ENCODE data around the gene DCUN1D3.

Gene DCUN1D3

DNA sequence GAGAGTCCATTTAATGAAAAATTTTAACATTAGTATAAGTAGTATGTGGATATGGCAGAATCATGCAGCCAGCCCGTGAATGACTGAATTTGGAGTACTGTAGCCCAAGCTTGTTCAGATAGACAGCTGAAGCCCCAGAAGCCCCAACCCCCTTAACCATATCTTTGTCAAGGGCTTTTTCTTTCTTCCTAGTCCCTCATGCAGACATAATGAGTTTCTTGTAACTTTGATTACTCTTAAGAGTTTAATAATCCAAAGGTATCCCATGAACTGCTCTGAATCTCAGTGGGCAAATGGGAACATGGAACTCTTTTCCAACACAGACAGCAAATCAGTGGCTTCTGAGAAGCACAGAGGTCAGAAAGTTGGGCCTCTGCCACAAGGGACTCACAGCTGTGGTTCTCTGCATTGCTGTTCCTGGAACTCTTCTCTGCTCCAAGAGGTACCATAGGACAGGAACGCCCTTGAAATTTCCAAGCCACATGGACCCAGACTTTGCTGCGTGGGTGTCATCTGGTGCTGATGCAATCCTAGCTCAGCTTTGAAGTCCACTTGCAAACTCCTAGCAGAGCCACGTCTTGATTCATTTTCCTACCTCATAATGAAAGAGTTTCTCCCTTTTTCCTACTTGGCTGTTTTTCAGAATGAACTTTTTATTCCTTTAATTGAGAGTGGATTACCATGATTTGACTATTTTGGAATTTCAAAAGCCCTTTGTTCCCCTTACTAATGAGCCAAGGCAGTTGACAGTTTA, 18.5 kb upstream of the DCUN1D3 start:
- DNase-seq (ENCODE audit: low read depth, low spot score): no peak

DNA sequence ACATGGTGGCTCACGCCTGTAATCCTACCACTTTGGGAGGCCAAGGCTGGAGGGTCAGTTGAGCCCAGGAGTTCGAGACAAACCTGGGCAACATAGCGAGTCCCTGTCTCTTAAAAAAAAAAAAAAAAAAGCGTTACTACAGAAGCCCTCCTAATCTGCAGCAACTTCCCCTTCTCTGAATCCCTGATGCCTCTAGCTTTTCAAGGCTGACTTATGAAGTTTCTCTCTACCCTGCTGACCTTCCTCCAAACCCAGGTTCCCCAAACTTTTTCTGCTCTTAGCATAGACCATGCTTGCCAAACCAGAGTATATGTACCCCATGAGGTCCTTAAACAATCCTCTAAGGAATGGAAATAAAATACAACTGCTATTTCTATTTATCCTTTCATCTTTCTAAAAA, 16.8 kb upstream of the DCUN1D3 start:
- no peak for DNase-seq (ENCODE audit: low read depth, low spot score)

DNA sequence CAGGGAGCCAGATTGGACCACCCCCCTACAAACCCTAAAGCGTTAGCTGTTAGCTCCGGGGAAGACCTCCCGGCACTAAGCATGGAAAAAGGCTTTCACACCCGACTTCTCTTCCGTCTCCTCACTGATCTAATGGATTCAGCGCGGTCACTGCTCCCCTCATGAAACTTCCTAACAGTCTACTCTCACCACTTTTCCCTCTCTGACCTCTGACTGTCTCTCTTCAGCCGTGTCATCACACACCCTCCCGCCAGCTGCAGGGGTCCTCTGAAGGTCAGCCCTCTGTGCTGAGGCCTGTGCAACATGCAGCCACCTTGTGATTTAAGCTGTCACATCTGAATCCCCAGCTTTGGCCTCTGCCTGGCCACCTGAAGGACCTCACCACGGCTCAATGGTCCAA, 16.1 kb upstream of the DCUN1D3 start:
- DNase-seq (ENCODE audit: low read depth, low spot score): no peak

DNA sequence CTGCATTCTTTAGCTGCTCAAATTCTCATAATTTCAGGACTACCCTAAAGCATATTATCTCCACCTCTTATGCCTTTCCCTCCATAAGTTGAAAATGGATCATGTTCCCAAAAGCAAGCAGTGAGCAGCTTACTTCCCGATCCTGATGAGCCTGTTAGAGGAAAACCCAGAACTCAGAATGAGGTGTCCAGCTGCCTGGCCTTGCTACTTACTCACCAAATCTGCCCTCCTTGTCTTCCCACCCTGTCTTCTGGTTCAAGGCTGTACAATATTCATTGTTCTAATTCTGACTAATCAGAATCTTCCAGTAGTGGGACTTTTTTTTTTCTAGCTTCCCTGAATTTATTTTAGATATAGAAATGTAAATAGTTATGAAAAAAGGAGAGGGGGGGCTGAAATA, 11.2 kb upstream of the DCUN1D3 start:
- no peak for DNase-seq (ENCODE audit: low read depth, low spot score)

DNA sequence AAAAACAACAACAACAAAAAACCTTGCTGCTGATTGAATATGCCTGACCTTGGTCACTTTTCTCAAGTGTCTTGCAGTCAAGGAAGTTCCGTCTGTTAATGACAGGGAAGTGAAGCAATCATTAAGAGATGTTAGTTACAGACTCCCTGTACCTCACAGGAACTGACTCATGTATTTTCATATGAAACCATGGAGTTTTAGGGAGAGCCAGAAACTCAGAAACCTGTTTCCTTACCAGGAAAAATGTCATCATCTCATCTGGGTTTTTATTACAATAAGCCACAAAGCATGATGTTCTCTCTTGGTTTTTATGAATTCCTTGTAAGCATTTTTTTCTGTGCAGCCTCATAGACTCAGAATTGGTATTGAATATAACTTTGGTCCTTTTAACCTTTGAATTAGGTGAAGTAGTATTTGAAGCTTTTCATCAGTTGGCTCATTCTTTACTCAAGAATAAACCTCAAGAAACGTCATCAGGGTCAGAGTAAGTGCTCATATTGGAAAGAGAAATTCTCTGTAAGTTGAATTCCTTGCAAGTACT, 10.7 kb upstream of the DCUN1D3 start:
- DNase-seq (ENCODE audit: low read depth, low spot score): no peak

DNA sequence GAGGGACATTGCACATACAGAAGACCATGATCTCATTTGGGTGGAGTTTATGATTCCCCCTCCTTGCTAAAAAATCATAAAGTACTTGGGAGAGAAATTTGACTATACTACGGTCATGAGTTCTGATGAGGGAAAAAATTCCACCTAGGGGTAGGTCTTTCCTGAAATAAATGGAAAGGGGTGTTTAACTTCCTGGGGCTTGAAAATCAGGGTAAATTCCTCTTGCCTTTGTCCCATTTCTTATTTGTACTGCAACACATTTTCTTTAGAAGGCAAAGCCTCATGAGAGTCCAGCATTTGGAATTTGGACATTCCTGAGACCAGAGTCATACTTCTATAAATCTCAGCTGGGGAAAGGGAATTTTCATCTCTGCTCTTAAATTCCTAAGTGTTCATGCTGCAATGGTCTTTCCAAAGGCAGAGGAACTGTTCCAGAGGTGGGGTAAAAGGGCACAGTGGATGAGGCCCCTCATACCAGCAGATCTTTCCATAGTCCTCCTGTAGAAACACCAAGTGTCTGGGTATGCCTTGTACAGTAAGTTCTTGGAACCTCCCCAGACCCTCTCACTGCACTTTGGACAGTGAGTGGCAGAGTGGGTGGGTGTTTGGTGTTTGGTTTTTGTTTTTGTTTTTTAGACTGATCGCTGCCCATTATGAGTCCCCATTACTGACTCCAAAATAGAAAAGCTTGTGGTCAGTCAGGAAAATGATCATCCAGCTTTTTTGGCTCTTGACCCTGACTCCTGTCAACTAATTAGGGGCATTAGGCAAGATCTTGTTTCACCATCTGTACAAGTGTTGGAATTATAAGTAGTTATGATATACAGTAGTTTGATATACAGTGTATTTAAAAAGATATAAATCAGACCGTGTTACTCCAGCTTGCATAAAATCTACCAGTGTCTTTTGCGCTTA, 6.4 kb upstream of the DCUN1D3 start:
- DNase-seq (ENCODE audit: low read depth, low spot score): no peak

DNA sequence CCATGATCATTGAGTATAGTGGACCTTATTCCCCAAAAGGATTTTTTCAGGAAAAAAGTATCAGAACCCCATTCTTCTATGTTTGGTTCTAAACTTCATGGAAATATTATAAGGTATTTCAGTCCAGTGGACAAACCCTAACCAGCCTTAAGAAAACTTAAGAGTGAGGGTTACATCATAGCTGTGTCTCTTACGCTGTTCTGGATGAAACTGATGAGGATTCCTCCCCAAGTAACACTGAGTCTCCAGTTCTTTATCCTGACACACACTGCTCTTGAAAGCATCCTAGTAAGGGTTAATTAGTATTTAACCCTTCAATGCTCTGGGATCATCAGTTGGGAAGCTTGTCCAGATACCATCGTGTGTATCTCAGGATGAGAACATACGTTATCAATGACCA, 5.4 kb upstream of the DCUN1D3 start:
- DNase-seq (ENCODE audit: low read depth, low spot score): no peak

DNA sequence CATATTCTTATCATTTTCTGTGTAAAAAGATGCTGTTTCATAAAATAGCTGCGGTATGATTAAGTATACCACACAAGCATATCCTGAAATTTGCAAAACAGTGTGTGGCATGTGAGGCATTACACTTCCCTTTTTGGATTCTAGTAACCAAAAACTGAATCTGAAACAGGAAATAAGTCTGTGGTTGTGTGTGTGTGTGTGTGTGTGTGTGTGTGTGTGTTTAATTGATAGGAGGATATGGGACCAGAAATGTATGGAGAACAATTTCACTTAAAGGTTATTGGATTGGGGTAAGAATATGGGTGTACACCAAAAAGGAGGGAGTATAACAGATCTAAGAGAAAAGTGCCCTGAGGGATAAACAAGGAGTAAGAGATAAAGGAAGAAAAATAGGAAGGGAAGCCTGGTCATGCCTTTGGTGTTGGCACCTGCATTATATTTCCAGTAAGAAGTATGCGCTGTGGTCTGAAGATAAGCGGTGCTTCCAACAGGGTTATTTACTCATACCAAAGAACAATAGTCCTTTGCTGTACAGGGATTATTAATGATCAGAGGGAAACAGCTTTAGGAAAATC, 4.4 kb upstream of the DCUN1D3 start:
- DNase-seq (ENCODE audit: low read depth, low spot score): no peak

DNA sequence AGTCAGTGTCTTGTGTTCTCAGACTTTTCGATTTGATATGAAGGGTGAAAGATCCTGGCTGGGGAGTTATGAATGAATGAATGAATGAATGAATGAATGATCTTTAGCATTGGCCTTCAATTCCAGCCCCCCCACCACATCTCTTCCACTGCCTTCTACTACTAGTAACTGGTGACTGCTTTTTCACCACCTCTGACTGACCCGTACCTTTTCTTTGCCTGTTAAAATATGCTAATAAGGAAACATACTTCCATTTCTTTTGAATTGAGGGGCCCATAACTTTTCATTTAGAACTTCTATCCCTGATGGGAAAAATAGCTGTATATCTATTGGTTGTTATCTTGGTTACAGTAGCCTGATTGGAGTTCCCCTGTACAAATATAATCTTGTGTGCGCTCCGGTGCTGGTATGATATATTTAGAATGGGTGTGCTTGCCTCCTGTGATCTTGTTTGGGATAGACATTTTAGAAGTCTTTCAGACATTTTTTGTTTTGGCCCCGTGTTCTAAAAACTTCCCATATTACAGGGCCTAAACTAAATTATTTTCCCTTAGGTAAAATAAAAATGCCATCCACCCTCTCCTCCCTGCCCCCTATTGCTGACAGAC, 3.8 kb upstream of the DCUN1D3 start:
- no peak for DNase-seq (ENCODE audit: low read depth, low spot score)

DNA sequence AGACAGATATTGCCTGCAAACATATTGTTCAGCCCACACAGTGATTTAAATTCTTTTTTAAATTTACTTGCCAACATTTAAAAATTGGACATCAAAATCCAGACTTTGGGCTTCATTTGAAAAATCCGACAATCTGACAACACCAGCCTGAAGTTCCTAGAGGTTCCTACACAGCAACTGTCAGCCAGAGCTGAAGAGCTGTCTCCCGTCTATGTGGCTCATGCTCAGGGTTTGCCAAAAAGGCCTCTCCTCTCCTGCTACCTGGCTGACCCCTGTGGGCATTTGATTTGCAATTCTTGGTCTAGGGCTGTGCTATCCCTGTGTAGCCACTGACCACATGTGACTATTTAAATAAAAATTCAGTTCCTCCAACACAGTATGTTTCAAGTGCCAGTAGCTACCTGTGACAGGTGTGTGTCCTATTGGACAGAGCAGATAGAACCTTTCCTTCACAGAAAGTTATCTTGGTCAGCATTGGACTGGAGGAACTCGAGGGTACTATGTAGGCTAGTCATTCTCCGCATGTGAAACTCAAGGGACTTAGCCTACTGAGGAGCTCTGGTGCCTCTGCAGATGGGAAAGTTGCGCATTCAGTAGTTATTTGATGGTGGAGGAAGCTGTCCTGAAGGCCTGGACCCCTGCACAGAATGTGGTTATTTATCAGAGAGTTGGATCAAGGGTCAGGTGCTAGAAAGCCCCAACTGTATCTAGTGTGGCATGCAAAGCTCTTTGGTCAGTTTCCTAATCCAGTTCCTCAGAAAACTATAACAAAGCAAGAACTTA, 3.1 kb upstream of the DCUN1D3 start:
- no peak for DNase-seq (ENCODE audit: low read depth, low spot score)

DNA sequence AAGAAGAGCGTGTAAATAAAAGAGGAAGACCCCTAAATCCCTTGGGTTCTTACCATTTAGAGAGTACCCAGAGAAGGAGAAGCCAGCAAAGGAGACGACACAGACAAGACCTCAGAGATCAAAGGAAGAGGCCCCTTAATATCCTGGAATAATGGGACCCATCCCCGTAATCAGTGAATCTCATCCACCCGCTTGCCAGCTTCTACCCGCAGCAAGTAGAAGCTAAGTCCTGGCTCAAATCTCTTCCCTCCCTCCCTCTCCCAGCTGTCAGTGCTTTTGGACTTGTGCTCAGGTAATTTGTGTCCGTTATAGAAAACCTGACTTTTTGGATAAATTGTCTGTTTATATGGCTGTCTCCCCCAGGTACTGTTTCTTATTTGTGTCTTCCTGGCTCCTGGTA, 2.3 kb upstream of the DCUN1D3 start:
- no peak for DNase-seq (ENCODE audit: low read depth, low spot score)

DNA sequence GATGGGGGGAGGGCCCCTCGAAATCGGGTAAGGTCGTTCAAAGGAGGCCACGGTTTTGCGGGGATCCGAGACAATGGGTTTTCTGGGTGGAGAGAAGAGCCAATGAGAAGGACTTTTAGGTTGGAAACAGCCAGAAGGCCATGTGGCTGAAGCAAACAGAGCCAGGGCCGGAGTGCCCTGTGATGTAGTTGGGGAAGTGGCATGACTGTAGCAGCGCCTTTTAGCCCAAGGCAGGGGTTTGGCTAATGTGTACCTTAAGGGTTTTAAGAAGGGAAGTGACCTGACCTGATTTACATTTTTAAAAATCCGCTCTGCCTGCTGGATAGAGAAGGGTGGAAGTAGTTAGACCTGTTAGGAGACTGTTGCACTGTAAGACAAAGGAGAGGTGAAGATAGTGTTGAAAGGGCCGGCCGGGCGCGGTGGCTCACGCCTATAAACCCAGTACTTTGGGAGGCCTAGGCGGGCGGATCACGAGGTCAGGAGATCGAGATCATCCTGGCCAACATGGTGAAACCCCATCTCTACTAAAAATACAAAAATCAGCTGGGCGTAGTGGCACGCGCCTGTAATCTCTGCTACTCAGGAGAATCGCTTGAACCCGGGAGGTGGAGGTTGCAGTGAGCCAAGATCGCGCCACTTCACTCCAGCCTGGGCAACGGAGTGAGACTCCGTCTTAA, 1.4 kb upstream of the DCUN1D3 start:
- no peak for DNase-seq (ENCODE audit: low read depth, low spot score)

DNA sequence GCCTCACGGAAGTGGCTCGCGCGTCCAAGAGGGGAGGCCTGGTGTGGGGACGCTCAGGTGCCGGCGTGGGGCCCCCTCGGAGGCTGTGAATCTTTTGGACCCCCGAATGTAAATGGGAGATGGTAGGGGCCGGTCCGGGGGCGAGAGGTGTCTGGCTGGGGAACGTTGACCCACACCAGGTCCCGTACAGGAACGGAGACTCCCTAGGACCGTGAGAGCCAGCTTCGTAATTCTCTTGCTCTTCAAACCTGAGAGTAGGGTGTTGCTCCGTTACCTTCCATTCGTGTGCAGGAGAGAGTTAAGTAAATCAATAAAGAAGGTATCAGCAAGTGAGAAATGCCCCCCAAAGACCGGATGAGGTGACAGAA, 894 bp upstream of the DCUN1D3 start:
- DNase-seq (ENCODE audit: low read depth, low spot score): no peak

DNA sequence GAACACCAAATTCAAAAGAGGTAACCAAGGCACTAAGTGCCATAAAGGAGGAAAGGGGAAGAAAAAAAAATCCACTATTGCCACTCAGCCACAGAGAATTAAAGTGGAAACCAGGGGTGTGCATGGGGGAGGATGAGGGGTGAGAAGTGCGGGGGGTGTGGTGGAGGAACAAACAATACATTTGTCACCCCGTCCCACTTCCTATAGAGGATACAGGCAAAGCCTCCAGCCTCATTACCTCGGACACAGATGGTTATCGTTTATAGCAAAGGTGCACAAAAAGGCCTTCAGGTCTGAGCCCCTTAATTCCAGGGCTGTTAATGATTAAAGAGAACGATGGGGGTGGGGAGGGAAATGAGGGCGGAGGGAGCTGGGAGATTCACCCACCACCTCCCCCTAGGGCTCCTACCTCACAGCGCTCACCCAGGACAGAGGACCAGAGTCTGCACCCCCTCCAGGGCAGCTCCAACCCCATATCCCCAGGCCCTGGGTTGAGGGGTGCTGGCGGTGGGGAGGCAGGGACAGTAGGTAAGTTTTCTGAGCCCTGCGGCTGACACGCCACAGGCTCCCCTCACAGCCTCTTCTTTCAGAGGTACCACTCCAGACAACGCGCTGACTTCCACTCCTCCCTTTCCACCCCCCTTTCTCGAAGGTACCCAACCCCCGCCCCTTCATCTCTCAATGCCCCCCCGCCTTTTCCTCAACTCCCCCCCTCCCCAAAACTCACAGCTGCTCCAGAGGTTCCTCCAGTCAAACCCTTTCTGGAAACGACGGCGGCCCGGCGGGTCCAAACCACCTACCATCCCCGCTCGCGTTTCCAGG, 470 bp downstream of the DCUN1D3 start:
- no peak for DNase-seq (ENCODE audit: low read depth, low spot score)

DNA sequence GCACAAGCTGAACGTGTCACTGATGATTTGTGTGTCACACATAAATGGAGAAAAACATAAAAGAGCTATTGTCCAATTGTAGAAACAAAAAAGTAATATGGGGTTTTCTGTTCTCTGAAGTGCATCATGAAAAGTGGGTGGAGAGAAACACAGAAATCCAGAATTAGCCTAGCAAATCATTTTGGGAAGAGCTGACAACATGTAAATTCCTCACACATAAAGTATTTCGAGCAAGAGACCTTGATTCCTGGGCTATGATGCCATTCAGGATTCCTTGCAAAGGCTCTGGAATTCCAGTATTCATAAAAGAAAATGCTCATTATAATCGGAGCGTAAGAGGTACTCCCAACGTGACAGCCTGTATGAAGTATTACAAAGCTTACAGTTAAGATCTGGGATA, 1.1 kb downstream of the DCUN1D3 start:
- no peak for DNase-seq (ENCODE audit: low read depth, low spot score)

DNA sequence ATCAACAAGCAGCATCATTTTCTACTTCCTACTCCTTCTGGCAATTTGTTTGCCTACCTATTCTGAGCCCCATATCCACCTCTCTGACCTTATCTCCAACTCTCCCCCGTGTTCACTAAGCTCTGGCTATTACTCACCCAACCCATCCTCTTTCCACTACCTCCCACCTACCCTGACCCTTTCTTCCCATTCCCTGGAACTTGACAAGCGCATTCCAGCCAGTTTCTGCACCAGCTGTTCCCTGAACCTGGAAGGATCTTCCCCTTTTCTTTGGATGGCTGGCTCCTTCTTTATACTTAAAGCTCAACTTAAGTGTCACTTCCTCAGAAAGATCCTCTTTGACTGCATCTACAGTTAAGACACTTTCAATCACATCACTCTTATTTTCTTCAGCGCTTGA, 2.2 kb downstream of the DCUN1D3 start:
- DNase-seq (ENCODE audit: low read depth, low spot score): no peak

DNA sequence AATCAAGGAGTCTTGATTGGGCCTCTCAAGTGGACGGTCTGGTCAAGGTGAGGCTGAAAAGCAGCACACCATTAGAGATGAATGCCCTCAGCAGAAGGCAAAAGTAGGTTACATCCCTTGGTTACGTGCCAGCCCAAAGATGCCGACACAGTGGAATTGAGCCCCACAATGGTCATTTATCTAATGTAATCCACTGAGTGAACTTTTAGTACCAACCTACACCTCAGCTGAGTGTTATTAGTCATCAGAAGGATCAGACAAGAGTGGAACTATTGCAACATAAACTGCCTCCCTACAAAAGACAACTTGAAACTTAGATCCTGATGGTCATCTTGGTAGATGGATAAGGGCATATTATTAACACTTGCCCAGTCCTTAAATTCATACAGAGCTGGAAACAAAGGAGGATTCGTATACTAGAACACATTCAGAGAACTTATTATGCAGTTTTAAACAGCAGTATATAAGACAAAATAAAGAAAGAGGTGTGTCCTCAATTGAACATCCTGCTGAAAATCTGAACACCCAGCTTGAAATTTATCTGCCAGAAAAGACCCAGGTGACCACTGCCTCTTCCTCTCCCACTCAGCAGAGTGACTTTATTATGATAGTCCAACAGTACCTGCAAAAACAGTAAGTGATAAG, 2.8 kb downstream of the DCUN1D3 start:
- DNase-seq (ENCODE audit: low read depth, low spot score): no peak

DNA sequence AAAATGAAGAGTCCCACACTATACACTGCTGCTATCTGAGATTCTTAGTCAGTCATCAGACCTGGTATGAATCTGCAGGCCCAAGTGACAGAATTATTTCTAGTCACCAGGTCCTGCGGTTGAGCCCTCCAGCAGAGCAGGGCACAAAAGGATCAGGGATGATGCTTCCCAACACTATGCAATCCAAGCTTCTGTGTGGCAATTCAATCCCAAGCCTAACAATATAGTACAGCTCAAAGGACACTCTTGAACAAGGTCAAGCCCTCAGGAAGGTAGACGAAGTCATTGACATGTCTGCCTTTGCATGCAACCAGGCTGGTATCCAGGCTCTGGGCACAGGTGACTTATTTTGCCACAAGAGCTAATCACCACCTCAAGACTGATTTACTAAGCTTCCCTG, 5.8 kb downstream of the DCUN1D3 start:
- DNase-seq (ENCODE audit: low read depth, low spot score): no peak

DNA sequence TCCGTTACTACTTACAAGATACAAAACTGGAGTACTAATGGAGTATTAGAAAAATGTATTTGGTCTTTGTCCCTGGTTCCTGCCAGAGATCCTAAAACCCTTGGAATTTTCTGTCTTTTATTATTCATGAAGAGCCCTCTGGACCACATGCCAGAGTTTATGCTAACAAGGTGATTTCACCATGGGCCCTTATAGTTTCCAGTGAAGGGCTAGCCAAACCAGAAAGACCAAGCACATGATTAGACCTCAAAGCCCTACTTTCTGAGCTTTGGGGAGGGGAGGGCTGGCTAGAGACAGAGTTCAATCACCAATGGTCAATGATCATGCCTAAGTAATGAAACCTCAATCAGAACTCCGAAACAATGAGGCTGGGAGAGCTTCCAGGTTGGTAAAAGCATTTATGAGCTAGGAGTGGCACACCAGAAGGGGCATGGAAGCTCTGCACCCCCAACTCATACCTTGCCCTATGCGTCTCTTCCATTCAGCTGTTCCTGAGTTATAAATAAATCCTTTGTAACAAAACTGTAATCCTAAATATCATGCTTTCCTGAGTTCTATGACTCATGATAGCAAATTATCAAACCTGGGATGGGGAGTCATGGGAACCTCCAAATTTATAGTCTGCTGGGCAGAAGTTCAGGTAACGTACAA, 10.4 kb downstream of the DCUN1D3 start:
- no peak for DNase-seq (ENCODE audit: low read depth, low spot score)
